ENCODE results near the gene P2RX3. TPM values are rescaled to one million over a fixed set of nuclear protein-coding genes. Genes with fewer than 3 reads are reported as not detected.
A peak's percentile ranks its signal among the peaks of the same experiment; 100 is the strongest.

P2RX3 gene
- total RNA-seq, 2 donors from 2014 or later, result not detected

- no peaks in the 10 kb centered on the region for H3K9me3 Mint-ChIP-seq
- H3K27ac Mint-ChIP-seq, result no peak overlapping the region
- ATAC-seq (no peak), DNase-seq (ENCODE audit: low spot score in 2 of 2) (no peak)
- no peaks in the 10 kb centered on the region for H3K36me3 Mint-ChIP-seq
These were observed 30.7 kb downstream of the P2RX3 start for GRCh38 chr11:57368845-57369232.

GRCh38 chr11:57370251-57370650 is 32.1 kb downstream of the P2RX3 start:
- H3K27ac Mint-ChIP-seq, result peak overlapping the region in 1 of 2 donors; percentile 22
- ATAC-seq, result no peak
- H3K9me3 Mint-ChIP-seq, result no peaks in the 10 kb centered on the region
- no peak for DNase-seq (ENCODE audit: low spot score in 2 of 2)
- H3K36me3 Mint-ChIP-seq, result no peaks in the 10 kb centered on the region

- H3K9me3 Mint-ChIP-seq, result no peaks in the 10 kb centered on the region
- no peaks in the 10 kb centered on the region for H3K36me3 Mint-ChIP-seq
- ATAC-seq (no peak), DNase-seq (ENCODE audit: low spot score in 2 of 2) (no peak)
- no peak overlapping the region for H3K27ac Mint-ChIP-seq
These were observed 32.8 kb downstream of the P2RX3 start for GRCh38 chr11:57370941-57371340.

GRCh38 chr11:57373146-57373545 is 35.0 kb downstream of the P2RX3 start:
- no peaks in the 10 kb centered on the region for H3K9me3 Mint-ChIP-seq
- H3K27ac Mint-ChIP-seq, result no peak overlapping the region
- ATAC-seq (no peak), DNase-seq (ENCODE audit: low spot score in 2 of 2) (no peak)
- H3K36me3 Mint-ChIP-seq, result no peaks in the 10 kb centered on the region

GRCh38 chr11:57374966-57375365 is 36.8 kb downstream of the P2RX3 start:
- DNase-seq (ENCODE audit: low spot score in 2 of 2) (no peak), ATAC-seq (no peak)
- Mint-ChIP-seq H3K9me3 (no peaks in the 10 kb centered on the region), H3K36me3 (no peaks in the 10 kb centered on the region), H3K27ac (no peak overlapping the region)

- no peaks in the 10 kb centered on the region for H3K36me3 Mint-ChIP-seq
- ATAC-seq (no peak), DNase-seq (ENCODE audit: low spot score in 2 of 2) (no peak)
- H3K27ac Mint-ChIP-seq, result no peak overlapping the region
- no peaks in the 10 kb centered on the region for H3K9me3 Mint-ChIP-seq
These were observed 37.3 kb downstream of the P2RX3 start for GRCh38 chr11:57375490-57375889.

- Mint-ChIP-seq H3K9me3 (no peaks in the 10 kb centered on the region), H3K27ac (no peak overlapping the region), H3K36me3 (no peaks in the 10 kb centered on the region)
- ATAC-seq, result no peak
- DNase-seq (ENCODE audit: low spot score in 2 of 2), result no peak
These were observed 38.2 kb downstream of the P2RX3 start for GRCh38 chr11:57376095-57377090.

- ATAC-seq (no peak), DNase-seq (ENCODE audit: low spot score in 2 of 2) (no peak)
- no peaks in the 10 kb centered on the region for H3K9me3 Mint-ChIP-seq
- H3K36me3 Mint-ChIP-seq, result no peaks in the 10 kb centered on the region
- no peak overlapping the region for H3K27ac Mint-ChIP-seq
These were observed 39.0 kb downstream of the P2RX3 start for GRCh38 chr11:57377107-57377506.

- no peak overlapping the region for H3K27ac Mint-ChIP-seq
- no peaks in the 10 kb centered on the region for H3K9me3 Mint-ChIP-seq
- ATAC-seq (no peak), DNase-seq (ENCODE audit: low spot score in 2 of 2) (no peak)
- H3K36me3 Mint-ChIP-seq, result no peaks in the 10 kb centered on the region
These were observed 40.0 kb downstream of the P2RX3 start for GRCh38 chr11:57378186-57378585.

- H3K9me3 Mint-ChIP-seq, result no peaks in the 10 kb centered on the region
- DNase-seq (ENCODE audit: low spot score in 2 of 2) (no peak), ATAC-seq (no peak)
- no peak overlapping the region for H3K27ac Mint-ChIP-seq
- no peaks in the 10 kb centered on the region for H3K36me3 Mint-ChIP-seq
These were observed 41.6 kb downstream of the P2RX3 start for GRCh38 chr11:57379732-57380131.

GRCh38 chr11:57380975-57381374 is 42.8 kb downstream of the P2RX3 start, which contains the start of gene PRG3:
Gene PRG3, minus strand, starts transcription at chr11:57381150. Its CDS starts 442 bp downstream, at chr11:57380708.
- DNase-seq (ENCODE audit: low spot score in 2 of 2) (no peak), ATAC-seq (no peak)
- Mint-ChIP-seq H3K27ac (no peak within 1 kb of the TSS), H3K9me3 (no peaks in the 10 kb centered on the region), H3K36me3 (no peaks in the 10 kb centered on the region)

- Mint-ChIP-seq H3K9me3 (no peaks in the 10 kb centered on the region), H3K36me3 (no peaks in the 10 kb centered on the region), H3K27ac (no peak overlapping the region)
- no peak for DNase-seq (ENCODE audit: low spot score in 2 of 2)
- no peak for ATAC-seq
These were observed 48.2 kb downstream of the P2RX3 start for GRCh38 chr11:57386178-57386940.

GRCh38 chr11:57387289-57388030 is 49.3 kb downstream of the P2RX3 start:
- H3K9me3 Mint-ChIP-seq, result no peaks in the 10 kb centered on the region
- H3K36me3 Mint-ChIP-seq, result no peaks in the 10 kb centered on the region
- no peak for ATAC-seq
- H3K27ac Mint-ChIP-seq, result no peak overlapping the region
- no peak for DNase-seq (ENCODE audit: low spot score in 2 of 2)

- Mint-ChIP-seq H3K27ac (no peak within 1 kb of the TSS), H3K36me3 (no peaks in the 10 kb centered on the region)
- ATAC-seq, result no peak
These were observed 52.4 kb downstream of the P2RX3 start, which contains the start of gene PRG2 for GRCh38 chr11:57390535-57390934. Gene PRG2, minus strand, starts transcription at chr11:57390650. Its CDS starts 706 bp downstream, at chr11:57389944.

GRCh38 chr11:57391111-57391510 is 53.0 kb downstream of the P2RX3 start:
- Mint-ChIP-seq H3K9me3 (no peaks in the 10 kb centered on the region), H3K27ac (no peak overlapping the region), H3K36me3 (no peaks in the 10 kb centered on the region)
- ATAC-seq (no peak), DNase-seq (ENCODE audit: low spot score in 2 of 2) (no peak)

More at GRCh38 chr11:57390535-57390934, 52.4 kb downstream of the P2RX3 start, which contains the start of gene PRG2:
- DNase-seq (ENCODE audit: low spot score in 2 of 2), result no peak
- H3K9me3 Mint-ChIP-seq, result no peaks in the 10 kb centered on the region

GRCh38 chr11:57391539-57391938 is 53.4 kb downstream of the P2RX3 start:
- Mint-ChIP-seq H3K36me3 (no peaks in the 10 kb centered on the region), H3K27ac (no peak overlapping the region), H3K9me3 (no peaks in the 10 kb centered on the region)
- ATAC-seq (no peak), DNase-seq (ENCODE audit: low spot score in 2 of 2) (no peak)

All from activated naive CD4-positive, alpha-beta T cell treated with anti-CD3 and anti-CD28 coated beads, Interleukin-2, amount 50 U/mL, for 72 hours (primary cell).